ENCODE data around the gene GNAI3. TPM values are rescaled to one million over a fixed set of nuclear protein-coding genes. Genes with fewer than 3 reads are reported as not detected.

GNAI3 gene
- total RNA-seq, 1 experiment from 2014 or later, result 12.8 TPM

DNA sequence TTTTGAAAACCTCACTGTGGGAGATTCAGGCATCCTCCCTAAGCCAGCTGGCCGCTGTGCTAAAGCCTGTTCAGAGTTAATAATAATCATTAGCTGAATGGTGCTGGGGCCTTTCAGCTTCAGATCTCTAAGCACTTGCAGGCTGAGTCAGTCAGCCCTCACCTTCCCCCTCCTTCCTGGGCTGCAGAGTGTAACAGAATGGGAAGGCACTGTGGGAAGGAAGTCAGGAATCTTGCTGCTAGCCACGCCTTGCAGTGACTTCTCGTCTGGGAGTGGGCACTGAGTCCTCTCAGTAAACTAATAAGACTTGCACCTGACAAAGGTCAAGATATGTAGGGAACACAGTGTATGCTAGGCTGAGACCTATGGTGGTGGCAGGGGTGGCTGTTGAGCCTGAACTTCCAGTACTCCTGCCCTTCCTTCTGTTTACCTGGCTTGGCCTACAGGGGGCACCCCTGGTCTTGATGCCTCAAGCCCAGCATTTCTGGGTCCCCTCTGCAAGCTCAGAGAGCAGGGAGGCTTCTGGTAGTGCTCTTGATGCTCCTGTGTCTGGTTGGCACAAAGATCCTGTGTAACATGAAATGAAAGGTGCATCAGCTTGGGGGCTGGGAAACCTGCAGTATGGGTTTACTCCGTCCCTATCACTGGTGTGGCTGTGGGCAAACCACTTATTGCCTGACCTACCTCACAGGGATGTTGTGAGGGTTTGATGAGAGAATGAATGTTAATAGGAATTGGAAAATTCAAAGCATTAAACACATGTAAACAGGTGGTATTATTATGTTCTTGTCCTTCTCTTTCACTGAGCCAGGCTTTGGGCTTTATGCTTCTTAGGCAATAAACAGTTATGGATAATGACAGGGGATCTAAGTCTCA lies 48.5 kb upstream of the GNAI3 start:
- intact Hi-C loops (cut with micrococcal nuclease; ENCODE audit: unreplicated experiment), result loop anchor here (2.0 kb wide), 1 partner anchor 33 kb away; no protein-coding TSS in a partner anchor
- no TSS peak for BruUV-seq (replicated peaks)
- TF ChIP-seq, protein P1, sequence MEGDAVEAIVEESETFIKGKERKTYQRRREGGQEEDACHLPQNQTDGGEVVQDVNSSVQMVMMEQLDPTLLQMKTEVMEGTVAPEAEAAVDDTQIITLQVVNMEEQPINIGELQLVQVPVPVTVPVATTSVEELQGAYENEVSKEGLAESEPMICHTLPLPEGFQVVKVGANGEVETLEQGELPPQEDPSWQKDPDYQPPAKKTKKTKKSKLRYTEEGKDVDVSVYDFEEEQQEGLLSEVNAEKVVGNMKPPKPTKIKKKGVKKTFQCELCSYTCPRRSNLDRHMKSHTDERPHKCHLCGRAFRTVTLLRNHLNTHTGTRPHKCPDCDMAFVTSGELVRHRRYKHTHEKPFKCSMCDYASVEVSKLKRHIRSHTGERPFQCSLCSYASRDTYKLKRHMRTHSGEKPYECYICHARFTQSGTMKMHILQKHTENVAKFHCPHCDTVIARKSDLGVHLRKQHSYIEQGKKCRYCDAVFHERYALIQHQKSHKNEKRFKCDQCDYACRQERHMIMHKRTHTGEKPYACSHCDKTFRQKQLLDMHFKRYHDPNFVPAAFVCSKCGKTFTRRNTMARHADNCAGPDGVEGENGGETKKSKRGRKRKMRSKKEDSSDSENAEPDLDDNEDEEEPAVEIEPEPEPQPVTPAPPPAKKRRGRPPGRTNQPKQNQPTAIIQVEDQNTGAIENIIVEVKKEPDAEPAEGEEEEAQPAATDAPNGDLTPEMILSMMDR (conservative IDR thresholded peaks at IDR 0.05; ENCODE audit: low read depth, low read length), result peak; percentile 60
- TF ChIP-seq EZH2 (IDR thresholded peaks at IDR 0.05; ENCODE audit: borderline replicate concordance, low read depth, low read length, poor library complexity, severe bottlenecking), result no peak
- peaks cover 5% of the 10 kb centered on the region for H3K36me3 ChIP-seq (ENCODE audit: insufficient read depth, low read length, poor library complexity, severe bottlenecking)
- peak; percentile 44 for DNase-seq (ENCODE audit: low spot score)
- H3K9me3 ChIP-seq (ENCODE audit: low read depth, low read length, poor library complexity, severe bottlenecking), result no peaks in the 10 kb centered on the region
- H3K4me1 ChIP-seq (ENCODE audit: insufficient read depth, low read length, poor library complexity, severe bottlenecking), result no peaks in the 10 kb centered on the region
- CTCF ChIA-PET, result interaction anchor here (0.7 to 1.0 kb wide), 3 partner anchors 9 to 33 kb away, joined by 3 to 5 read pairs (median 5); no protein-coding TSS in a partner anchor
- H3K4me3 ChIP-seq (ENCODE audit: low read depth, low read length, poor library complexity, severe bottlenecking), result no peak overlapping the region
- H3K27ac ChIP-seq (ENCODE audit: low read depth, low read length, poor library complexity, severe bottlenecking), result no peak overlapping the region
- POLR2A ChIA-PET (ENCODE audit: low non-redundant PET), result no interaction called here
- H3K27me3 ChIP-seq (replicated peaks; ENCODE audit: insufficient read depth, low read depth, low read length, poor library complexity), result no peaks in the 10 kb centered on the region

DNA sequence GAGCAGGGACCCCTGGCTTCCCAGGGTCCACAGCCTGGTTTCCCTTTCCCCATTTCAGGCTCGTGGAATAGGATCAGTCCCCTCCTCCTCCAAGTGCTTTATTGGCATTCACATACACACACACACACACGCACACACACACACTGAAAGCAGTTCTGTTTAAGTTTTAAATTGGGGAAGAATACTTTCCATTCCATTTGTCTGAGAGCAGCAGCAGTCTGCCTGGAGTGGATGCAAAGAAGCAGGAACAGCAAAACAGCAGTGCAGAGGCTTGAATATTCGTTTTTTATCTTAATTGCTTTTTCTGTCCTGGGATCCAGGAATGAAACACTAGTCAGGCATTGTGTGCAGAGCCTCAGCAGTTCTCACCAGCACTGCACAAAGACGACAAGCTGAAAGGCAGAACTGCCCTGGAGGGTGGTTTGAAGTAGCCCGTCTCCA lies 47.5 kb upstream of the GNAI3 start:
- Histone ChIP-seq H3K9me3 (ENCODE audit: low read depth, low read length, poor library complexity, severe bottlenecking) (no peaks in the 10 kb centered on the region), H3K4me1 (ENCODE audit: insufficient read depth, low read length, poor library complexity, severe bottlenecking) (no peaks in the 10 kb centered on the region), H3K36me3 (ENCODE audit: insufficient read depth, low read length, poor library complexity, severe bottlenecking) (peaks cover 2% of the 10 kb centered on the region), H3K4me3 (ENCODE audit: low read depth, low read length, poor library complexity, severe bottlenecking) (no peak overlapping the region), H3K27me3 (replicated peaks; ENCODE audit: insufficient read depth, low read depth, low read length, poor library complexity) (no peaks in the 10 kb centered on the region), H3K27ac (ENCODE audit: low read depth, low read length, poor library complexity, severe bottlenecking) (no peak overlapping the region)
- ChIA-PET POLR2A (ENCODE audit: low non-redundant PET) (no interaction called here), CTCF (no interaction called here)
- no peak for TF ChIP-seq EZH2 (IDR thresholded peaks at IDR 0.05; ENCODE audit: borderline replicate concordance, low read depth, low read length, poor library complexity, severe bottlenecking)
- TF ChIP-seq, protein P1 (conservative IDR thresholded peaks at IDR 0.05; ENCODE audit: low read depth, low read length), result no peak
- no TSS peak for BruUV-seq (replicated peaks)
- intact Hi-C loops (cut with micrococcal nuclease; ENCODE audit: unreplicated experiment), result no loop called here
- no peak for DNase-seq (ENCODE audit: low spot score)

DNA sequence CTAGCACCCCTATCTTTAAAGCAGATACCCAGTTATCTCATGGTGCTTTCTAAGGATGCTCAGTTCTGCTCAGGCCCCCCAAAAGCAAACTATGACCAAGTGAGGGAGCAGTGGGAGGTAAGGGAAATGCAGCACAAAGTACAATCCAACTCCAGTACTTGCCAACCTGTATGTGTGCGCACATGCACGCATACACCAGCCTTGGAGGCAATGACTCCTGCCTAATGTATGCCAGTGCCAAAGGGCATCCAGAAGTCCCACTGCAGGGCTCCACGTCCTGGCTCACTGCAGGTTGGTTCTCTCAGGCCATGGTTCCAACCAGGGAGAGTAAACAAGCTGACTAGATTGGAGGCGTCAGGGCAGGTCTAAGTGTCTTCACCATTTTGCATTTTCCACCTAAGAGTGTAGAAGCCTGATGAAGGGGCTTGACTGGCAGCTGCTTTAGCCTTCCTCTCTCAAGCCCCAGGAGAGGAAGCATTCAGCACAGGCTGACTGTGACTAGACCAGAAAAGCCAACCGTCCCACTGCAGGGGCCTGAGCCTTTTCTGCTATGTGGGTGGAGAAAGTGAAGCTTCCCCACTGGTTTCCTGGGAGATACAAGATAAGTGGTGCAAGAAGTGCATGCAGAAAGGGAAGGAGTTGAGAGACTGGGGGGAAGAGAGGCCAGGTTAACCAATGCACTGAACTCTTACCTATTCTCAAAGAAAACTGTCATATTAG lies 46.6 kb upstream of the GNAI3 start:
- BruUV-seq (replicated peaks), result no TSS peak

More for the DNA sequence above, 46.6 kb upstream of the GNAI3 start:
- intact Hi-C loops (cut with micrococcal nuclease; ENCODE audit: unreplicated experiment), result no loop called here
- no peak overlapping the region for H3K27ac ChIP-seq (ENCODE audit: low read depth, low read length, poor library complexity, severe bottlenecking)
- ChIA-PET POLR2A (ENCODE audit: low non-redundant PET) (no interaction called here), CTCF (no interaction called here)
- DNase-seq (ENCODE audit: low spot score), result no peak
- H3K4me1 ChIP-seq (ENCODE audit: insufficient read depth, low read length, poor library complexity, severe bottlenecking), result no peaks in the 10 kb centered on the region
- TF ChIP-seq, protein P1 (conservative IDR thresholded peaks at IDR 0.05; ENCODE audit: low read depth, low read length), result no peak
- no peak for TF ChIP-seq EZH2 (IDR thresholded peaks at IDR 0.05; ENCODE audit: borderline replicate concordance, low read depth, low read length, poor library complexity, severe bottlenecking)
- no peaks in the 10 kb centered on the region for H3K36me3 ChIP-seq (ENCODE audit: insufficient read depth, low read length, poor library complexity, severe bottlenecking)
- no peaks in the 10 kb centered on the region for H3K9me3 ChIP-seq (ENCODE audit: low read depth, low read length, poor library complexity, severe bottlenecking)
- H3K27me3 ChIP-seq (replicated peaks; ENCODE audit: insufficient read depth, low read depth, low read length, poor library complexity), result no peaks in the 10 kb centered on the region
- H3K4me3 ChIP-seq (ENCODE audit: low read depth, low read length, poor library complexity, severe bottlenecking), result no peak overlapping the region
